ENCODE results near the gene NR1D1. TPM values are rescaled to one million over a fixed set of nuclear protein-coding genes. Genes with fewer than 3 reads are reported as not detected.

Gene NR1D1
- total RNA-seq, 1 donor from 2014 or later = 21.5 TPM

DNA sequence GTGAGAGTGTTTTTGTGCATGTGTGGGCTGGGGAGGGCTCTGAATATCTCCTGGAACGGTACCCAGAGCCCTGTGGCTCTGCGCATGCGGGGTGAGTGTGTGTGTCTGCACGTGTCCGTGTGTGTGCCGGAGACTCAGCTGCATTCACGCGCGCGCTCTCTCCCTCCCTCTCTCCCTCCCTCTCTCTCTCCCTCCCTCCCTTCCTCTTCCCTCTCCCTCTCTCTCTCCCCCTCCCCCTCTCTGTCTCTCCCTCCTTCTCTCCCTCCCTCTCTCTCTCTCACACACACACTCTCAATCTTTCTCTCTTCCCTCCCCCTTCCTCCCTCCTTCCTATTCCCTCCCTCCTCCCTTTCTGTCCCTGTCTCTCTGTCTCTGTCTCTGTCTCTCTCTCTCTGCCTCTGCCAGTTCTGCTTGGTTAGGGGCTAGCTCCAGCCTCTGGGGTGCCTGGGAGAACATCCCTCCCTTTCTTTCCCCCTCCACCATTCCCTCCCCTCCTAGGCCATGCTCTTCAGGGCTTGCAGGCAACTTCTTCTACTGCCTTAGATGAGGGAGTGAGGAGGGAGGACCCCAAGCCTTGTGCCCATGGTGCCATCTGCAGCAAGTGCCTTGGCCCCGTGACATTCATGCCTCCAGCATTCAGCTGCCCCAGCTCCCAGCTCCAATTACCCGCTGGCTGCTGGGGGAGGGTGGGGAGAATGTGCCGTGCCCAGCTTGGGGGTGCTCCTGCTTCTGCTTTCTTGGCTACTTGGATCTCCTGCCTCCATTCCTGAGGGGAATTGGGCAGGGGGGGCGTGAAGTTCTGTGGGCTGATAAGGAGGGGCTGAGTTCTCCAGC is 31.3 kb downstream of the NR1D1 start:
- intact Hi-C loops (cut with micrococcal nuclease) = no loop called here
- DNase-seq (peak; percentile 96), ATAC-seq (peak; percentile 65)

DNA sequence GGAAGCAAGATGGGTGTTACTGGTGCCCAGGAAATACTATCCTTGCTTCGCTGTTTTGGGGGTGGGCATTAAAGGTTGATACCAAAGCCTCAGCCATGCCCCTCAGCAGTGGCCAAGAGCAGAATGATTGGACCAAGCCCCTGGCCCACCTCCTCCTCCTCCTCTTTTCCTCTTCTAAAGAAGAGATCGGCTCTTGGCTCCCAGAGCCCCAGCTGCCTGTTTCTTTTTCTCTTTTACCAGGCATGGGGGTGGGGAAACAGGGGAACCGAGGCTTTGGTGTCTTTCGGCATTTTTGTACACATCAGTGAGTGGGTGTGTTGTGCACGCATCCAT is 31.8 kb downstream of the NR1D1 start:
- DNase-seq (no peak), ATAC-seq (no peak)
- intact Hi-C loops (cut with micrococcal nuclease) = no loop called here

DNA sequence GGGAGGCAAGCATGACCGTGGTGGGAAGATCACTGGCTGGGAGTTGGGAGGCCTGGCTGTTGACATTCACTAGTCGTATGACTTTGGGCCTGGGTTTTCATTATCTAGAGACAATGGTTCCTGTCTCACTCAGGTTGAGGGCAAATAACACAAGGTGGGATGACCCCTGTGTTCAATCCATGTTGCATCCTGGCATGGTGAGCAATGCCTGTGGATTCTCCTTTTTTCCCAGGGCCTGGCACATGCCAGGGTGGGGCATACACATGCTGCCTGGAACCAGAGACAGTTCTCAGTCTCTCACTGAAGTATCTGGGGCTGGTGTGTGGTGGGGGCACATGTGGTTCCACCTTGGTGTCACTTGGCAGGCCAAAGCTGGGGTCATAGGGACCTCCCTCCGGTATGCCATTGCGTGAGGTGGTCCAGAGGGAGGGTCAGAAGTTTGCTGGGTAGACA is 32.2 kb downstream of the NR1D1 start:
- intact Hi-C loops (cut with micrococcal nuclease) = no loop called here
- DNase-seq (no peak), ATAC-seq (no peak)

DNA sequence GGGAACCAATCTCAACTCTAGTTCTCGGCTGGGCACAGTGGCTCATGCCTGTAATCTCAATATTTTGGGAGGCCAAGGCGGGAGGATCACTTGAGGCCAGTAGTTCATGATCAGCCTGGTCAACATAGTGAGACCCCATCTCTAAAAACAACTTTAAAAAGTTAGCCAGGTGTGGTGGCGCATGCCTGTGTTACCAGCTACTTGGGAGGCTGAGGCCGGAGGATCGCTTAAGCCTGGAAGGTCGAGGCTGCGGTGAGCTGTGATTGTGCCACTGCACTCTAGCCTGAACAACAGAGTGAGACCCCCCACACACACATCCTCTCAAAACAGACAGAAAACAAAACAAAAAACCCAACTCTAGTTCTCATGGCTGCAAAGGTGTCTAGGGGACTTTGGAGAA is 32.7 kb downstream of the NR1D1 start:
- DNase-seq (no peak), ATAC-seq (no peak)
- intact Hi-C loops (cut with micrococcal nuclease) = no loop called here

DNA sequence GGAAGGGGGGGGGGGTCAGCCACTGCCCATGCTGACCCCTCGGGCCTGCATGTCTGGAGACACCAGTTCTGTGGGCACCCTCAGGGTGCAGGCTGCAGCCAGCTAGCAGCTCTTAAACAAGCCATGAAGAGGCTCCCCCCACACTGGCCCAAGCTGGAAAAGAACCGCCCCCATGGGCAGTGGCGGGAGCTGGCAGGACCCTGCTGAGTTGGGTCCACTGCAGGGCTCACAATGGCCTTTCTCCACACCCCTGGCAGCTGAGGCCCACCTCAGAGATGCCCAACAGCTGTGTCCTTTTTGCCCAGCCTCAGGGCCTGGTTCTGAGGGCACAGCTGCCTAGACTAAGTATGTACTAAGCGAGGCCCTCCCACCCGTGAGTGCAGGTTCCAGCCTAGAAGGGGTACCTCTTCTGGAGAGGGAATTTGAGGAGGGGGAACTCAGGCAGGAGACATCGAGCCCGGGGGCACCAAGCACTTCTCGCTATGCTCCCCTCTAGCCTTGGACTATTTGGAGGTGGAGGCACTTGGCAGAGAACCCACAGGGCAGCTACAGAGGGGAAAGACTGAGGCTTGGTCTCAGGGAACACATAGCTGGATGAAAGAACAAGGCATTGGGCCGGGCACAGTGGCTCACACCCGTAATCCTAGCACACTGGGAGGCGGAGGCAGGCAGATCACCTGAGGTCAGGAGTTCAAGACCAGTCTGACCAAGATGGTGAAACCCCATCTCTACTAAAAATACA is 34.4 kb downstream of the NR1D1 start:
- intact Hi-C loops (cut with micrococcal nuclease) = no loop called here
- peak; percentile 23 for DNase-seq
- no peak for ATAC-seq

DNA sequence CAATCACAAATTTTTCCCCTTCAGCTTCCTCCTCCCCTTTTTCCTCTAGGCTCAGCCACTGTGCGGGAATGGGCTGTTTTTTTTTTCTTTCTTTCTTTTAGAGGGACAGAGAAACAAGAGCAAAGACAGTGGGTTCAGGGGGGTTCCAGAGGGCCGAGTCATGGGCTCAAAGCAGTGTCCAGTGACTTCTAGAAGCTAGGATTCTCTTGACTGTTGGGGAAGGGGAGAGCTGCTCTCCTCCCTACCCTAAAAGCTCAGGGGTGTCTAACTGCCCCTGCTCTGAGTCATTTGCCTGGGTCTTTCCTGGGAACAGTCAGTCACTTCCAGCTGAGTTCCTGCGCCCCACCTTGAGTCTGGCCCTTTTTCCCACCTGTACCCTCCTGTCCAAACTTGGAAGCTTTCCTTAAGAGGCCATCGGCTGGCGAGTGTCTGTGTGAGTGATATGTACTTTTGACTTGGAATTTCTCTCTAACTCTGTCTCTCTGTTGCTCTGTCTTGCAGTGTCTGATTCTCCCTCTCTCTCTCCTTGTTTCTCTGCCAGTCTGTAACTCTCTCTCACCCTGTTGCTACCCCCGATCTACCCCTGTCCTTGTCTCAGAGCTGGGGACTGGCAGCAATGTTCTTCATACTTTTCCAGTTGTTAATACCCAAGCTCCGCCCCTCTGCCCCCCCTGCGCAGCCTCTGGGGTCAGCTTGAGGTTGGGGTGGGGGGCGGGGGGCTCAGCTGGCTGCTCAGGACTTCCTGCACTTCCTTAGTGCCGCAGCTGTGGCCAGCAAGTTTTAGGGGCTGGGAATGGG is 35.2 kb downstream of the NR1D1 start:
- intact Hi-C loops (cut with micrococcal nuclease) = loop anchor here (5.0 kb wide), 1 partner anchor 47 kb away; no protein-coding TSS in a partner anchor
- peak; percentile 49 for DNase-seq
- no peak for ATAC-seq

DNA sequence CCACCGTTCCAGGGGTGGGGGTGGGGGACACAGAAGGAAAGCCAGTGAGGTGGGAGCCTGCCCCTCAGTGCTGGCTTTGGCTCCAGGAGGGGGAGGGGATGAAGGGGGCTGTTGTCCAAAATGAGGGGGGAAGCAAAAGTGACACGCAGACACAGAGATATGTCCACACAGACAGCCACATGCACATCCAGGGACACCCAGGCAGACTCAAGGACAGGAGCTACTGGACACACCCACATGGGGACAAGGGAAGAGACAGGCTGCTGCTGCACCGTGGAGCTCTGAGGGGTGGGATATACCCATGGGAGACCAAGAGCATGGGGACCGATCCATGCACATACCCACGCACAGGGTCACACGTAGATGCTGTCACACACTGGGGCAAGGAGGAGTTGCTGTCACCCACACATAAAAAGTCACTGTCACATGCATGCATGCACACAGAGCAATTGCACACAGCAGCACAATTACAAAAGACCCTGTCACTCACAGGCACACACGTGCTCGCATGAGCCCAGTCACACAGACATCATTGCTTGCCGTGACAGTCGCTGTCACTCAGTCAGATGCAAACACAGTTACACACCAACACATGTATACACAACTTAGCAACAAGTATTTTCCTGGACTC is 36.4 kb downstream of the NR1D1 start:
- intact Hi-C loops (cut with micrococcal nuclease) = loop anchor here (5.0 kb wide), 1 partner anchor 48 kb away; no protein-coding TSS in a partner anchor
- peak; percentile 13 for ATAC-seq
- DNase-seq = no peak

DNA sequence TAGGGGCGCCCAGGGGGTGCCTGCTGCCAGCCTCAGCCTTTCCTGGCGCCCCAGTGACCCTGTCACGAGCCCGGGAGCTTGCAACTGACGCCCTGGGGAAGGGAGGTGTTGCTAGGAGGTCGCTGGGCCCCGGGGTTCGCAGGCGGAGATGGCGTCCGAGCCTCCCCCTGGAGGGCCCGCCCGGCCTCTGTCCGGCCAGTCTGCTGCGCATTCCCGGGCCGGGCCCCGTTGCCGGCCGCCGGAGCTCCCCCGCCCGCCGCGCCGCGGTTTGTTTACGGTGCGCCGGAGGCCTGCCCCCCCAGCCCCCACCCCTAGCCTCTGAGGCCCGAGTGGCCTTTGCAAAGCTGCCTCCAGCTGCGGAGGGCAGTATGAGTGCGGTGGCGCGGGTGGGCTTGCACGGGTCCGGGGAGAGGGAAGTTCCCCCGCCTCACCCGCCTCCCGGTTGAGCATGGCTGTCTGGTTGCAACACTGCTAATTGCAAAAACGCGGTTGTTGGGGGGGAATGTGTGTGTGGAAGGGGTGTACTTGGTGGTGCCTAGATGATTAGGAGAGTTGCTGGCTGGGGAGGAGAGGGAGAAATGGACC is 37.1 kb downstream of the NR1D1 start:
- intact Hi-C loops (cut with micrococcal nuclease) = loop anchor here (5.0 kb wide), 1 partner anchor 49 kb away; no protein-coding TSS in a partner anchor
- ATAC-seq (peak; percentile 63), DNase-seq (peak; percentile 70)

DNA sequence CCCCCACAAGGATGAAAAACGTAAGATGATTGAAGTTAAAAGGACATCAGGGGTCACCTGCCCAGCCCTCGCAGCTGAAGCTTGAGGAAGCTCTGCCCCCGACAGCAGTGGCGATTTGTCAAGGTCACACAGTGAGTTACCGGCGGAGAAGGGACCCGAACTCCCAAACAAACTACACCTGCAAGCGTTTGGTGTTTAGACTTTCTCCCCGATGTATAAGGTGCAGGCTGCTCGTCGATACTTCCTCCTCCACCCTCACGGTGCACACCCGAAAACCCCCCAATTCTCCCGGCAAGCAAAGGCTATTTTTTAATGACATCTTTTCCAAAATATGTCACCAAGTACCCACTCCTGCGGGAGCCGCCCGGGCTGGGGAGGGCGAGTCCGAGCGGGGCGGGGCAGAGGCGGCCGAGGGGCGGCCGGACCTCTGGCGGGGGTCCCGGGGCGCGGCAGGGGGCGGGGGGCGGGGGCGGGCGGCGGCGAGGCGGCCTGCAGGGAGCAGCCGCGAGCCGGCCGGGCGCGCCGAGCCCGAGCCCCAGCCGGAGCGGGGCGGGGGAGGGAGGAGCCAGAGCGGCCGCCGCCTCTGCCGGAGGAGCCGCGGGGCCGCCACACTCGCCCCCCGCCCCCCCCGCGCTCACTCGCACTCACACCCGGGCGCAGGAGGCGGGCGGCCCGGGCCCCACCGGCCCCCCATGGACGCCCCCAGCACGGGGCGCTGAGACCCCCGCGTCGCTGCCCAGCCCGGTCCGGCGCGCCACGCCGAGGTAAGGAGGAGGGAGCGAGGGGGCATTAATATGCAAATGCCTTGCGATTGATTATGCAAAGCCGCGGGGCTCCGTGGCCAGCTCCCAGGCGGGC is 37.8 kb downstream of the NR1D1 start, which contains the start of gene THRA:
Gene THRA (plus strand): TSS at position 637 of the 858 bp plus-strand sequence. CDS start 11,524 bp downstream, outside the sequence.
- DNase-seq (peak; percentile 91), ATAC-seq (peak; percentile 79)
- intact Hi-C loops (cut with micrococcal nuclease) = loop anchor here (5.0 kb wide), 1 partner anchor 50 kb away; no protein-coding TSS in a partner anchor

DNA sequence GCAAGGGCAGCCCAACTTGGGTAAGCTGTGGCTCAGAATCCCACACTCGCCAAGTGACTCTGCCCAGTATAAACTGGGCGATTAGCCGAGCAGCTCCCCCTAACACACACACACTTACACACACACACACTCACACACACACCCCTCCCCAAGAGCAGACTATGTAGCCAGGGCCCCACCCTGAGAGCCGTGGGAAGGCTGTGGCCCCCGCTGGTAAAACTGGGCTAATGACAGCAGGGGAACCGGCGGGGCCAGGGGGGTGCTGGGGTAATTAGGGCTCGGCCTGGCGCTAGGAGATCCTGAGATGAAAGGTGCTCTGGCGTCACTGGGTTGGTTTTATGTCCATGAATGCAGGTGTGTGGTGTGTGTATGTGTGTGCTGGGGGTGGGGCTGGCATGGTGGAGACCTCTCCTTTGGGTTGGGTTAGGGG is 38.8 kb downstream of the NR1D1 start:
- ATAC-seq (no peak), DNase-seq (no peak)
- intact Hi-C loops (cut with micrococcal nuclease) = loop anchor here (5.0 kb wide), 1 partner anchor 51 kb away; no protein-coding TSS in a partner anchor

DNA sequence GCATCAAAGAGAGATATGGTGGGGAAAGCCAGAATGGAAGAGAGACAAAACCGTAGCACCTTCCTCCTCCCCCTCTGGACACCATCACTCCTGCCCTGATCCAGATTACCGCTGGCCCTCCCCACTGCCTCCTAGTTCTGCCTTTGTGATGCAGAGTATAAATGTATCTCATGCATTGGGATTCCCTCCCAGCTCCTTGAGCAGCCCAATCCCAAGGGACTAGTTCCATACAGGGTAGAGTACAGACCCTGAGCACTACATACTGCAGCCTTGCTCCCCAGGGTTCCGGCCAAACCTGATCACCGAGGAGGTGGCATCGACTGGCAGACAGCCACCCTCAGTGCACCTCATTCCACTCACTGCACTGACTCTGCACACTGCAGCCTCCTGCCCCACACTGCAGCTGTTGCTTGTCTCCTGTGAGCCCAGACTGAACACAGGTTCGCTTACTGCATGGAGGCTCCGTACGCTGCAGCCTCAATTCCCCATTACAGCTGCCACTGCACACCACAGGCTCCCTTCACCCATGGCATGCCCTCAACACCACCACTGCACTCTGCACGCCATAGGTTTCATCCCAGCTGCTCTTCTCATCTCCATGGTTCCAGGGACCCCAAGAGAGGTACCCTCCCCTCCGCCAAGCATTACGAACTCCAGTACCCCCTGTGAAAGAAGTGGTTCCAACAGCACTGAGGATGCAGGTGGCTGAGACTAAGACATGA is 39.3 kb downstream of the NR1D1 start:
- no peak for DNase-seq
- intact Hi-C loops (cut with micrococcal nuclease) = loop anchor here (5.0 kb wide), 1 partner anchor 51 kb away; no protein-coding TSS in a partner anchor
- no peak for ATAC-seq

DNA sequence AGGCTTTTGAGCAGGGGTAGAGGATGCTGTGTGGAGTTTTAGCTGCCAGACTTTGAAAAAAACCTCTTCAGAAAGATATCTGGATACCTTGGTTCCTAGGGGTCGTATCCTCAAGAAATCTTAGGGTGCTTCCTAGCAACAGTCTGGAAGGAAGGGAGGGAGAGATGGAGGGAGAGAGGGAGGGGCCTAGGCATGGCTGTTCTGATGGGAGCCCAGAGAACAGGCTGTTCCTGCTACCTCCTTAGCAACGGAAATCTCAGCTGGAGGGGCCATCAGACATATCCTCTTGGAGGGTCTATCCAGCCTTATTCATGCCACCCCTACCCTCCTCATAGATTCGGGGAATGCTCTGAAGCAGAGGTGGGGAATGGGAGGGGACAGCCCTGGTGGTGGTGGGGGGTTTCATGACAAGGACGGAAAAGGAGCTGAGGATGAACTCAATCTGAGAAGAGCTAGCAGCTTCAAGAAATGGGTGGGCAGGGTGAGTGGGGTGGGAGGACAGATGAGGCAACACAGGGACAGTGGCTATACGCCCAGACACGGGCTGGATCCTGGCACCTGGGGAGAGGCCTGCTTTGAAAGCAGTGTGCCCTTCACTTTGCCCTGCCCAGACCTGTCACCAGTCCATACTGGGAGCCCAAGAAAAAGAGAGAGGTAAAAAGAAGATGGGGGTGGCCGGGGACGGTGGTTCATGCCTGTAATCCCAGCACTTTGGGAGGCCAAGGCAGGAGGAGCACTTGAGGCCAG is 40.5 kb downstream of the NR1D1 start:
- intact Hi-C loops (cut with micrococcal nuclease) = loop anchor here (5.0 kb wide), 1 partner anchor 52 kb away; no protein-coding TSS in a partner anchor
- ATAC-seq = no peak
- DNase-seq = no peak

DNA sequence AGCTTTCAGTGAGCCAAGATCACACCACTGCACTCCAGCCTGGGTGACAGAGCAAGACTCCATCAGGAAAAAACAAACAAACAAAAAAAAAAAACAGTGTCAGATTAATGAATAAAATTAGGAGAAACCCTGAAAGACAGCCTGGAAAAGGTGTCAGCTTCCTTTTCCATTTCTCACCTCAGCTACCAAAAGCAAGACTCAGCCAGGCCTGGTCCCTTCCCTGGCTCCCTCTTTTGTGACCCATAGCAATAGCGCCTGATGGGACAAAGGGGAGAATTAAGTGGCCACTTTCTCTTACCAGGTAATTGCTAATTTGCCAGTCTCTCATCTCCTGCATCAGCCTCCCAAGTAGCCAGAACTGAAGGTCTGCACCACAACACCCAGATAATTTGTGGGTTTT is 41.5 kb downstream of the NR1D1 start:
- ATAC-seq = no peak
- no peak for DNase-seq
- intact Hi-C loops (cut with micrococcal nuclease) = no loop called here

DNA sequence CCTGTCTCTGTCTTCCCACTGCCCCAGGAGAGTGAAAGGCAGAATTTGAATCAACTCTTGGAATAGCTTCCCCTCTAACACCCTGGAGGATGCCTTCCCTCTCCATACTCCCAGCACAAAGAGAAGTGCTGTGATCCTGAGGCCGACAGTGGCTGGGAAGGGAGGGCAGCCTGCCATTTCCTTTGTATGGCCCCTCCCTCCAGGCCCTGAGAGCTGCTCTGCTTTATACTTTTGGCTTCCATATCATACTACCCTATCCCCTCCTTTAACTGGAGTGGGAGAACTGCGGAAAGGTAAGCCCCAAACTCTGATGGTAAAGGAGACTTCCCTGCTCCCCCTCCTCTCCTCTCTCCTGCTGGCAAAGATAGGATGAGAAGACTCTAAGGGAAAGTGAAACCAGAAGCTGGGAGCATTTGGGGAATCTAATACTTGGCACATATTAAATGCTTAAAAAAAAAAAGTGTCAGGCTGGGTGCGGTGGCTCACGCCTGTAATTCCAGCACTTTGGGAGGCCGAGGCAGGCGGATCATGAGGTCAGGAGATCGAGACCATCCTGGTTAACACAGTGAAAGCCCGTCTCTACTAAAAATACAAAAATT is 42.1 kb downstream of the NR1D1 start:
- DNase-seq (no peak), ATAC-seq (peak; percentile 8)
- intact Hi-C loops (cut with micrococcal nuclease) = no loop called here

DNA sequence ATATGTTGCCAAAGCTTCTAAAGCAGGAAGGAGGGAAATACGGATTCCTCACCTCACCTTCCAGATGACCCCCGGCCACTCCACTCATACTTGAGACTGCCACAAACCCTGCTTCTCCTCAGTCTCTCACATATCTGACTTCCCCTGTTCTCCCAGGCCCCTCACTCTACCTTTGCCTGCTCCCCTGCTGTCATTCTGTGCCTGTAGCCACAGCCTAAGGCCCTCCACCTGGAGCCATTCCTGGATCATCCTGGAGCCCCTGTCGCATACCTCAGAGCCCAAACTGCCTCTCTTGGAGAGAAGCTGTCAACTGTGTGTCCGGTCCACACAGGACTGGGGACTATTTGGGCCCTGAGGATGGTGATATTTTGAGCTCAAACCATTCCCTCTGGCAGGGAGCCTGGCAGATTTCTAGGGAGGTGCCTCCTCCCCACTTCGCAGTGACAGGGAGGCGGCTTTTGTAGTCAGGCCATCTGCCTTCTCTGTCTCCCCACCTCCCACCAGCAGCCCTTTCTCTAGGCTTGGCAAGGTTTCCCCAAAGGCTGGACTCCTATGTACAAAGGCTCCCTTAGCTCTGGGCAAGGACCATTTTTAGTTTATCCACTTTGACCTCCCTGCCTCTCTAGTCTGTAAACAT is 43.9 kb downstream of the NR1D1 start:
- ATAC-seq (peak; percentile 18), DNase-seq (no peak)
- intact Hi-C loops (cut with micrococcal nuclease) = no loop called here

Data from left ventricle myocardium superior (tissue), 1 donor.